Suprapubic skin (tissue), 4 donors: ENCODE results near the gene PRR35. TPM values are rescaled to one million over a fixed set of nuclear protein-coding genes. Genes with fewer than 3 reads are reported as not detected.

ENCODE experiments used
- DNase-seq, 2 donors: peaks; one replicate each; pipeline ENCODE4 v3.0.0-alpha.2; 2019; ENCODE audit warnings: low spot score in 2 of 2
- H3K27ac ChIP-seq: fragments of 200-600 bp; sonication (generic); one replicate; pipeline ENCODE4 v1.5.1; 2019
- H3K27me3 ChIP-seq: fragments of 200-600 bp; sonication (generic); one replicate; pipeline ENCODE4 v1.5.1; 2019
- H3K36me3 ChIP-seq: fragments of 200-600 bp; sonication (generic); one replicate; pipeline ENCODE4 v1.5.1; 2019
- H3K4me1 ChIP-seq: fragments of 200-600 bp; sonication (generic); one replicate; pipeline ENCODE4 v1.5.1; 2019
- H3K4me3 ChIP-seq: fragments of 200-600 bp; sonication (generic); one replicate; pipeline ENCODE4 v1.5.1; 2019; ENCODE audit warnings: mild to moderate bottlenecking
- H3K9me3 ChIP-seq: fragments of 200-600 bp; sonication (generic); one replicate; pipeline ENCODE4 v1.5.1; 2019
- CTCF ChIP-seq, 2 donors: fragments of 200-600 bp in 1 of 2; fragments of 450-650 bp in 1 of 2; sonication (generic) in 1 of 2; IDR thresholded peaks; one replicate each; pipeline ENCODE4 v1.5.1; 2016 to 2019; ENCODE audit warnings: antibody characterized with exemption in 2 of 2, mild to moderate bottlenecking in 1 of 2, moderate library complexity in 1 of 2
- EP300 ChIP-seq: sonication (generic); formaldehyde crosslinking; IDR thresholded peaks from one replicate; pipeline ENCODE4 v1.6.1; 2017; ENCODE audit warnings: antibody characterized with exemption
- POLR2A ChIP-seq, 2 donors: fragments of 450-650 bp; IDR thresholded peaks; one replicate each; pipeline ENCODE4 v1.6.1; 2017; ENCODE audit warnings: antibody characterized with exemption in 2 of 2, mild to moderate bottlenecking in 2 of 2, moderate library complexity in 2 of 2
- POLR2AphosphoS5 ChIP-seq, 3 donors: sonication (generic); formaldehyde crosslinking; IDR thresholded peaks; one replicate each; pipeline ENCODE4 v1.6.1; 2017; ENCODE audit warnings: antibody characterized with exemption in 3 of 3
- WGBS: methylation state at CpG from one replicate; pipeline ENCODE4 v1.1.5; 2018; 5-methylcytosine and 5-hydroxymethylcytosine counted together
- total RNA-seq, 4 donors: library from RNA; depleted of rRNA; stranded (reverse); fragments of >200 nt; gene quantifications; one replicate each; pipeline ENCODE4 v1.1.0, GENCODE V29; 2016

PRR35 gene
- total RNA-seq, 4 donors from 2014 or later = not detected

- Histone ChIP-seq H3K4me1 (peaks cover 29% of the 10 kb centered on the region), H3K4me3 (no peak overlapping the region), H3K27me3 (no peaks in the 10 kb centered on the region), H3K27ac (no peak overlapping the region), H3K9me3 (no peaks in the 10 kb centered on the region), H3K36me3 (peaks cover 7% of the 10 kb centered on the region)
- peak in 1 of 2 donors; percentile 78 for DNase-seq
- no peak for TF ChIP-seq CTCF (IDR thresholded peaks at IDR 0.05)
- TF ChIP-seq POLR2AphosphoS5 (IDR thresholded peaks at IDR 0.05) = no peak
- TF ChIP-seq EP300 = no peak
- TF ChIP-seq POLR2A (IDR thresholded peaks at IDR 0.05) = no peak
- WGBS = 93% methylated on average over 24 of the region's 43 CpGs
Measured at GRCh38 chr16:598823-599739, 38.9 kb downstream of the PRR35 start.

- no peak for DNase-seq
- Histone ChIP-seq H3K9me3 (no peaks in the 10 kb centered on the region), H3K27me3 (no peaks in the 10 kb centered on the region), H3K4me3 (no peak overlapping the region), H3K36me3 (peaks cover 13% of the 10 kb centered on the region), H3K27ac (no peak overlapping the region), H3K4me1 (peaks cover 12% of the 10 kb centered on the region)
- 66% methylated on average over 7 of the region's 7 CpGs for WGBS
- TF ChIP-seq POLR2AphosphoS5 (IDR thresholded peaks at IDR 0.05) = no peak
- TF ChIP-seq CTCF (IDR thresholded peaks at IDR 0.05) = no peak
- TF ChIP-seq EP300 = no peak
- TF ChIP-seq POLR2A (IDR thresholded peaks at IDR 0.05) = no peak
Measured at GRCh38 chr16:600781-601180, 40.6 kb downstream of the PRR35 start.

GRCh38 chr16:603933-604332, 43.7 kb downstream of the PRR35 start:
- WGBS = 78% methylated on average over 5 of the region's 5 CpGs
- DNase-seq = no peak
- H3K9me3 ChIP-seq = no peaks in the 10 kb centered on the region
- H3K36me3 ChIP-seq = peaks cover 10% of the 10 kb centered on the region
- H3K27me3 ChIP-seq = no peaks in the 10 kb centered on the region
- H3K27ac ChIP-seq = no peak overlapping the region
- no peak overlapping the region for H3K4me3 ChIP-seq
- peaks cover 8% of the 10 kb centered on the region for H3K4me1 ChIP-seq
- TF ChIP-seq CTCF (IDR thresholded peaks at IDR 0.05) = no peak
- TF ChIP-seq POLR2A (IDR thresholded peaks at IDR 0.05) = no peak
- TF ChIP-seq POLR2AphosphoS5 (IDR thresholded peaks at IDR 0.05) = no peak
- TF ChIP-seq EP300 = no peak

GRCh38 chr16:606656-607307, 46.6 kb downstream of the PRR35 start:
- Histone ChIP-seq H3K36me3 (peaks cover 6% of the 10 kb centered on the region), H3K27ac (no peak overlapping the region), H3K4me1 (peaks cover 24% of the 10 kb centered on the region), H3K27me3 (no peaks in the 10 kb centered on the region), H3K9me3 (no peaks in the 10 kb centered on the region), H3K4me3 (no peak overlapping the region)
- DNase-seq = no peak
- WGBS = 97% methylated on average over 8 of the region's 22 CpGs
- TF ChIP-seq CTCF (IDR thresholded peaks at IDR 0.05) = no peak
- no peak for TF ChIP-seq POLR2A (IDR thresholded peaks at IDR 0.05)
- TF ChIP-seq POLR2AphosphoS5 (IDR thresholded peaks at IDR 0.05) = no peak
- no peak for TF ChIP-seq EP300

- no peak for DNase-seq
- TF ChIP-seq CTCF (IDR thresholded peaks at IDR 0.05) = no peak
- TF ChIP-seq EP300 = no peak
- TF ChIP-seq POLR2AphosphoS5 (IDR thresholded peaks at IDR 0.05) = no peak
- TF ChIP-seq POLR2A (IDR thresholded peaks at IDR 0.05) = no peak
- WGBS = 75% methylated on average over 10 of the region's 10 CpGs
- H3K9me3 ChIP-seq = no peaks in the 10 kb centered on the region
- peaks cover 24% of the 10 kb centered on the region for H3K4me1 ChIP-seq
- H3K4me3 ChIP-seq = no peak overlapping the region
- H3K36me3 ChIP-seq = peaks cover 6% of the 10 kb centered on the region
- H3K27me3 ChIP-seq = no peaks in the 10 kb centered on the region
- H3K27ac ChIP-seq = no peak overlapping the region
Measured at GRCh38 chr16:608019-608418, 47.8 kb downstream of the PRR35 start.
